B cell (primary cell): ENCODE data around the gene COL9A3. TPM values are rescaled to one million over a fixed set of nuclear protein-coding genes. Genes with fewer than 3 reads are reported as not detected.

ENCODE experiments used
- ATAC-seq: fragments of 200-7000 bp; cut with Tn5 transposase; one replicate; pipeline ENCODE4 v1.10.0; 2021; ENCODE audit warnings: low read depth, mild to moderate bottlenecking, moderate number of reproducible peaks, moderate library complexity
- CTCF ChIA-PET: fragments of 350-600 bp; sonication (Branson Sonifier 250); formaldehyde crosslinking; loops from one replicate; lab custom pipeline; 2021; ENCODE audit warnings: antibody characterized with exemption, inconsistent platforms; lab: Charles Lee
- POLR2A ChIA-PET: fragments of 350-600 bp; sonication (Branson Sonifier 250); formaldehyde crosslinking; loops from one replicate; lab custom pipeline; 2021; ENCODE audit warnings: antibody characterized with exemption; lab: Charles Lee
- DNase-seq: peaks from one replicate; pipeline ENCODE4 v3.0.0; 2013
- H2AFZ ChIP-seq: 2 replicates; pipeline ENCODE4 v1.6.1; 2012; ENCODE audit warnings: mild to moderate bottlenecking, low read depth, low read length; ENCODE audit not compliant: insufficient read depth, poor library complexity, severe bottlenecking
- H3K27ac ChIP-seq, 2 donors: 1 replicate in 1 of 2; 2 replicates in 1 of 2; pipeline ENCODE4 v1.5.1; 2012 to 2013; ENCODE audit warnings: low read length in 2 of 2, mild to moderate bottlenecking in 2 of 2, moderate library complexity in 1 of 2
- H3K27me3 ChIP-seq, 4 experiments: fragments of 200-600 bp in 1 of 4; sonication (generic) in 1 of 4; replicated peaks in 1 of 4; 1 replicate in 2 of 4; 2 replicates in 2 of 4; pipeline versions ENCODE4 v1.6.1 to v1.7.0; 2013 to 2016; ENCODE audit warnings: low read length in 3 of 4, mild to moderate bottlenecking in 2 of 4, mixed read lengths in 1 of 4, moderate library complexity in 1 of 4; ENCODE audit not compliant: insufficient read depth in 4 of 4, control insufficient read depth in 3 of 4; ENCODE audit errors: control extremely low read depth in 1 of 4
- H3K36me3 ChIP-seq, 2 experiments: replicated peaks in 1 of 2; 1 replicate in 1 of 2; 2 replicates in 1 of 2; pipeline versions ENCODE4 v1.6.1 to v1.7.1; 2013; ENCODE audit warnings: low read length in 1 of 2; ENCODE audit not compliant: insufficient read depth in 2 of 2, control insufficient read depth in 1 of 2; ENCODE audit errors: control extremely low read depth in 1 of 2, extremely low read depth in 1 of 2
- H3K4me1 ChIP-seq, 2 donors: fragments of 200-600 bp in 1 of 2; sonication (generic) in 1 of 2; 1 replicate in 1 of 2; 2 replicates in 1 of 2; pipeline versions ENCODE4 v1.5.1 to v1.6.1; 2013 to 2017; ENCODE audit warnings: low read length in 2 of 2; ENCODE audit not compliant: control insufficient read depth in 2 of 2, insufficient read depth in 2 of 2
- H3K4me2 ChIP-seq: replicated peaks from 2 replicates; pipeline ENCODE3; 2012; ENCODE audit warnings: mild to moderate bottlenecking, low read depth, low read length; ENCODE audit not compliant: poor library complexity, severe bottlenecking
- H3K4me3 ChIP-seq, 5 experiments: fragments of 200-600 bp in 1 of 5; sonication (generic) in 1 of 5; 1 replicate in 3 of 5; 2 replicates in 2 of 5; pipeline versions ENCODE4 v1.5.1 to v1.7.0; 2011 to 2016; ENCODE audit warnings: low read length in 4 of 5, mild to moderate bottlenecking in 4 of 5, low read depth in 2 of 5, control low read depth in 1 of 5, moderate library complexity in 1 of 5; ENCODE audit not compliant: insufficient read depth in 1 of 5; ENCODE audit errors: control extremely low read depth in 1 of 5, extremely low read depth in 1 of 5
- H3K79me2 ChIP-seq: fragments of 200-600 bp; sonication (generic); one replicate; pipeline ENCODE4 v1.6.0; 2016; ENCODE audit warnings: low read length; ENCODE audit not compliant: control insufficient read depth, insufficient read depth
- H3K9ac ChIP-seq: fragments of 200-600 bp; sonication (generic); 2 replicates; pipeline ENCODE4 v1.6.1; 2017; ENCODE audit warnings: mild to moderate bottlenecking, low read length, moderate library complexity
- H3K9me3 ChIP-seq, 3 donors: one replicate each; pipeline versions ENCODE4 v1.6.1 to v1.7.1; 2013; ENCODE audit warnings: low read length in 2 of 3; ENCODE audit not compliant: control insufficient read depth in 2 of 3, insufficient read depth in 1 of 3; ENCODE audit errors: control extremely low read depth in 1 of 3
- H4K20me1 ChIP-seq: 2 replicates; pipeline ENCODE4 v1.6.0; 2012; ENCODE audit warnings: mild to moderate bottlenecking, low read length; ENCODE audit not compliant: insufficient read depth, control insufficient read depth, poor library complexity, severe bottlenecking
- H3K27ac Mint-ChIP-seq: one replicate; pipeline ENCODE4 v1.8.0; 2021; ENCODE audit warnings: mixed read lengths
- H3K27me3 Mint-ChIP-seq: one replicate; pipeline ENCODE4 v1.8.0; 2021; ENCODE audit warnings: mixed read lengths
- H3K4me1 Mint-ChIP-seq: one replicate; pipeline ENCODE4 v1.8.0; 2021; ENCODE audit warnings: mixed read lengths
- H3K4me3 Mint-ChIP-seq: one replicate; pipeline ENCODE4 v1.8.0; 2021; ENCODE audit warnings: mixed read lengths
- H3K9me3 Mint-ChIP-seq: one replicate; pipeline ENCODE4 v1.8.0; 2022; ENCODE audit warnings: mixed read lengths; ENCODE audit not compliant: insufficient read depth
- EZH2 ChIP-seq: IDR thresholded peaks from 2 replicates; pipeline ENCODE4 v1.6.1; 2012; ENCODE audit warnings: borderline replicate concordance, low read depth, mild to moderate bottlenecking, moderate library complexity, low read length; ENCODE audit not compliant: insufficient read depth, poor library complexity, severe bottlenecking
- whole genome bisulfite sequencing: methylation state at CpG from one replicate; pipeline ENCODE4 v1.1.5; 2013; ENCODE audit warnings: missing lambda C conversion rate; ENCODE audit not compliant: insufficient coverage; 5-methylcytosine and 5-hydroxymethylcytosine counted together
- intact Hi-C: fragments of 100-400 bp; cut with micrococcal nuclease; formaldehyde crosslinking; loops from one replicate; pipeline ENCODE4 v1.10.0; 2022
- polyA plus RNA-seq: library from polyadenylated mRNA; depleted of rRNA; stranded (reverse); fragments of >200 nt; gene quantifications from 2 replicates; pipeline ENCODE4 v1.2.3, GENCODE V29; 2012
- total RNA-seq, 2 donors: library from RNA; stranded (reverse); fragments of 120-200 nt in 1 of 2; gene quantifications; 1 replicate in 1 of 2; 2 replicates in 1 of 2; pipeline versions ENCODE4 v1.2.3 to v1.2.4, GENCODE V29; 2013 to 2022
- TF ChIP-seq, protein P1 (sequence below): fragments of 200-600 bp; IDR thresholded peaks from one replicate; pipeline ENCODE4 v1.8.0; 2022; ENCODE audit warnings: antibody characterized with exemption, mild to moderate bottlenecking

COL9A3 gene
- total and polyA plus RNA-seq, 2 donors (not counting 1 experiment from before 2014, with no cell fraction given), result 10.7 to 96.3 TPM

- CTCF ChIA-PET, result interaction anchor here (1.1 to 3.3 kb wide), 6 partner anchors 13 to 413 kb away, joined by 3 to 13 read pairs (median 6); partner anchors contain the start of gene SLCO4A1
- peak overlapping the region; percentile 76 for H3K9ac ChIP-seq
- H3K4me1 Mint-ChIP-seq, result peaks cover 37% of the 10 kb centered on the region
- no peaks in the 10 kb centered on the region for H3K27me3 Mint-ChIP-seq
- no peak for TF ChIP-seq EZH2
- TF ChIP-seq, protein P1, sequence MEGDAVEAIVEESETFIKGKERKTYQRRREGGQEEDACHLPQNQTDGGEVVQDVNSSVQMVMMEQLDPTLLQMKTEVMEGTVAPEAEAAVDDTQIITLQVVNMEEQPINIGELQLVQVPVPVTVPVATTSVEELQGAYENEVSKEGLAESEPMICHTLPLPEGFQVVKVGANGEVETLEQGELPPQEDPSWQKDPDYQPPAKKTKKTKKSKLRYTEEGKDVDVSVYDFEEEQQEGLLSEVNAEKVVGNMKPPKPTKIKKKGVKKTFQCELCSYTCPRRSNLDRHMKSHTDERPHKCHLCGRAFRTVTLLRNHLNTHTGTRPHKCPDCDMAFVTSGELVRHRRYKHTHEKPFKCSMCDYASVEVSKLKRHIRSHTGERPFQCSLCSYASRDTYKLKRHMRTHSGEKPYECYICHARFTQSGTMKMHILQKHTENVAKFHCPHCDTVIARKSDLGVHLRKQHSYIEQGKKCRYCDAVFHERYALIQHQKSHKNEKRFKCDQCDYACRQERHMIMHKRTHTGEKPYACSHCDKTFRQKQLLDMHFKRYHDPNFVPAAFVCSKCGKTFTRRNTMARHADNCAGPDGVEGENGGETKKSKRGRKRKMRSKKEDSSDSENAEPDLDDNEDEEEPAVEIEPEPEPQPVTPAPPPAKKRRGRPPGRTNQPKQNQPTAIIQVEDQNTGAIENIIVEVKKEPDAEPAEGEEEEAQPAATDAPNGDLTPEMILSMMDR, result no peak
- peaks cover 9% of the 10 kb centered on the region for H4K20me1 ChIP-seq
- peak overlapping the region; percentile 98 for H3K4me2 ChIP-seq
- under 1% methylated on average over 68 of the region's 68 CpGs for WGBS
- POLR2A ChIA-PET, result interaction anchor here (0.8 to 2.5 kb wide), 9 partner anchors 9 to 408 kb away, joined by 3 to 28 read pairs (median 7); partner anchors contain the start of genes OGFR, RPS21 and SLCO4A1
- peak overlapping the region; percentile 64 for H3K27ac Mint-ChIP-seq
- H3K9me3 Mint-ChIP-seq, result no peaks in the 10 kb centered on the region
- H3K27ac ChIP-seq, result peak overlapping the region; percentile 68 to 69
- H3K36me3 ChIP-seq, result peaks cover 0 to 20% of the 10 kb centered on the region in 2 experiments
- no peaks in the 10 kb centered on the region for H3K9me3 ChIP-seq
- ATAC-seq, result no peak
- peaks cover 8% of the 10 kb centered on the region for H3K79me2 ChIP-seq
- DNase-seq, result peak; percentile 73
- peak overlapping the region; percentile 77 for H3K4me3 Mint-ChIP-seq
- intact Hi-C loops, result loop anchor here (2.0 to 10.0 kb wide), 4 partner anchors 38 to 652 kb away; partner anchors contain the start of genes ADRM1, PSMA7, SLC17A9 and SS18L1
- peaks cover 14 to 45% of the 10 kb centered on the region in 2 donors for H3K4me1 ChIP-seq
- peak overlapping the region; percentile 85 for H2AFZ ChIP-seq
- peak overlapping the region; percentile 60 to 77 (median 69) for H3K4me3 ChIP-seq
- H3K27me3 ChIP-seq, result no peaks in the 10 kb centered on the region
Measured at GRCh38 chr20:62795023-62795761, 21.7 kb upstream of the COL9A3 start.
